ENCODE measurements around the gene AQR. TPM values are rescaled to one million over a fixed set of nuclear protein-coding genes. Genes with fewer than 3 reads are reported as not detected.

AQR gene
- total and polyA plus RNA-seq, 8 donors, result 26.1 to 49.0 (median 43.2) TPM

- ATAC-seq, result no peak
- H3K27ac ChIP-seq, result no peak overlapping the region
Observed at GRCh38 chr15:34837246-34838016, 132.1 kb downstream of the AQR start.

GRCh38 chr15:34828145-34828911 is 141.2 kb downstream of the AQR start:
- TF ChIP-seq, protein P1, sequence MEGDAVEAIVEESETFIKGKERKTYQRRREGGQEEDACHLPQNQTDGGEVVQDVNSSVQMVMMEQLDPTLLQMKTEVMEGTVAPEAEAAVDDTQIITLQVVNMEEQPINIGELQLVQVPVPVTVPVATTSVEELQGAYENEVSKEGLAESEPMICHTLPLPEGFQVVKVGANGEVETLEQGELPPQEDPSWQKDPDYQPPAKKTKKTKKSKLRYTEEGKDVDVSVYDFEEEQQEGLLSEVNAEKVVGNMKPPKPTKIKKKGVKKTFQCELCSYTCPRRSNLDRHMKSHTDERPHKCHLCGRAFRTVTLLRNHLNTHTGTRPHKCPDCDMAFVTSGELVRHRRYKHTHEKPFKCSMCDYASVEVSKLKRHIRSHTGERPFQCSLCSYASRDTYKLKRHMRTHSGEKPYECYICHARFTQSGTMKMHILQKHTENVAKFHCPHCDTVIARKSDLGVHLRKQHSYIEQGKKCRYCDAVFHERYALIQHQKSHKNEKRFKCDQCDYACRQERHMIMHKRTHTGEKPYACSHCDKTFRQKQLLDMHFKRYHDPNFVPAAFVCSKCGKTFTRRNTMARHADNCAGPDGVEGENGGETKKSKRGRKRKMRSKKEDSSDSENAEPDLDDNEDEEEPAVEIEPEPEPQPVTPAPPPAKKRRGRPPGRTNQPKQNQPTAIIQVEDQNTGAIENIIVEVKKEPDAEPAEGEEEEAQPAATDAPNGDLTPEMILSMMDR (IDR thresholded peaks at IDR 0.05), result no peak
- Histone ChIP-seq H3K4me1 (no peaks in the 10 kb centered on the region), H3K4me3 (no peak overlapping the region), H3K36me3 (no peaks in the 10 kb centered on the region), H3K9me3 (no peaks in the 10 kb centered on the region), H3K27ac (no peak overlapping the region), H3K27me3 (no peaks in the 10 kb centered on the region)
- DNase-seq (no peak), ATAC-seq (no peak)
- intact Hi-C loops (cut with DNase I), result no loop called here

More at GRCh38 chr15:34837246-34838016, 132.1 kb downstream of the AQR start:
- H3K9me3 ChIP-seq, result peaks cover 0 to 7% of the 10 kb centered on the region in 2 donors
- H3K4me3 ChIP-seq, result no peak overlapping the region
- no peaks in the 10 kb centered on the region for H3K27me3 ChIP-seq
- TF ChIP-seq, protein P1 (IDR thresholded peaks at IDR 0.05), result no peak
- DNase-seq, result no peak
- H3K36me3 ChIP-seq, result no peaks in the 10 kb centered on the region
- no peaks in the 10 kb centered on the region for H3K4me1 ChIP-seq
- intact Hi-C loops (cut with DNase I), result no loop called here

DNA sequence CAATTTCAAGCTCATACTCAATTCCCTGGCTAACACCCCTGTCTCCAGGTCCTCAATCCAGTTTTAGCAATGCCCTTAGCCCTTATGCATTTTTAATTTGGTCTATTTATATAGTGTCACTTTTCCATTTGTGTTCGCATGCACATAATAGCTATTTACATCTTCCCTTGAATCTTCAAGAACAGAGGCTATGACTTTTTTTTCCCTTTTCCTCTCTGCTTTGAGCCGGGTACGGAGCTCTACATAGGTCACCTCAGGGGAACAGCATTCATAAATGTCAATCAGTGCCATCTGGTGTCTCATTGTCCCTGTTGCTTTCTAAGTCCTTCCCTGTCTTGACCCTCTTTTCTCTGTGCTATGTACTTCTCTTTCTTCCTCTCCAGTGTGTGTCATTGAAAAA is 147.7 kb downstream of the AQR start:
- H3K4me3 ChIP-seq, result no peak overlapping the region
- no peaks in the 10 kb centered on the region for H3K9me3 ChIP-seq
- no peaks in the 10 kb centered on the region for H3K27me3 ChIP-seq
- no peak for ATAC-seq
- TF ChIP-seq, protein P1 (IDR thresholded peaks at IDR 0.05), result no peak
- H3K36me3 ChIP-seq, result no peaks in the 10 kb centered on the region
- H3K4me1 ChIP-seq, result no peaks in the 10 kb centered on the region
- DNase-seq, result no peak
- intact Hi-C loops (cut with DNase I), result no loop called here
- no peak overlapping the region for H3K27ac ChIP-seq

- H3K27me3 ChIP-seq, result no peaks in the 10 kb centered on the region
- no peak overlapping the region for H3K4me3 ChIP-seq
- ATAC-seq, result no peak
- DNase-seq, result no peak
- no peaks in the 10 kb centered on the region for H3K9me3 ChIP-seq
- TF ChIP-seq, protein P1 (IDR thresholded peaks at IDR 0.05), result no peak
- H3K36me3 ChIP-seq, result no peaks in the 10 kb centered on the region
- H3K4me1 ChIP-seq, result no peaks in the 10 kb centered on the region
- H3K27ac ChIP-seq, result no peak overlapping the region
- intact Hi-C loops (cut with DNase I), result no loop called here
Observed at GRCh38 chr15:34820110-34820509, 149.4 kb downstream of the AQR start.

GRCh38 chr15:34818526-34818925 is 151.0 kb downstream of the AQR start:
- DNase-seq, result no peak
- no peak overlapping the region for H3K27ac ChIP-seq
- no peak overlapping the region for H3K4me3 ChIP-seq
- TF ChIP-seq, protein P1 (IDR thresholded peaks at IDR 0.05), result no peak
- no peaks in the 10 kb centered on the region for H3K4me1 ChIP-seq
- H3K27me3 ChIP-seq, result no peaks in the 10 kb centered on the region
- intact Hi-C loops (cut with DNase I), result no loop called here
- no peak for ATAC-seq
- H3K9me3 ChIP-seq, result no peaks in the 10 kb centered on the region
- H3K36me3 ChIP-seq, result no peaks in the 10 kb centered on the region

Measured in left lung (tissue), 10 donors.